Activated CD4-positive, alpha-beta T cell treated with anti-CD3 and anti-CD28 coated beads, Interleukin-2, amount 50 U/mL, for 16 hours (primary cell): Measurements from ENCODE around the gene EIF4G2.
A peak's percentile ranks its signal among the peaks of the same experiment; 100 is the strongest.

Experiments
- DNase-seq: peaks from one replicate; pipeline ENCODE4 v3.0.0-alpha.2; 2020

EIF4G2 gene

DNA sequence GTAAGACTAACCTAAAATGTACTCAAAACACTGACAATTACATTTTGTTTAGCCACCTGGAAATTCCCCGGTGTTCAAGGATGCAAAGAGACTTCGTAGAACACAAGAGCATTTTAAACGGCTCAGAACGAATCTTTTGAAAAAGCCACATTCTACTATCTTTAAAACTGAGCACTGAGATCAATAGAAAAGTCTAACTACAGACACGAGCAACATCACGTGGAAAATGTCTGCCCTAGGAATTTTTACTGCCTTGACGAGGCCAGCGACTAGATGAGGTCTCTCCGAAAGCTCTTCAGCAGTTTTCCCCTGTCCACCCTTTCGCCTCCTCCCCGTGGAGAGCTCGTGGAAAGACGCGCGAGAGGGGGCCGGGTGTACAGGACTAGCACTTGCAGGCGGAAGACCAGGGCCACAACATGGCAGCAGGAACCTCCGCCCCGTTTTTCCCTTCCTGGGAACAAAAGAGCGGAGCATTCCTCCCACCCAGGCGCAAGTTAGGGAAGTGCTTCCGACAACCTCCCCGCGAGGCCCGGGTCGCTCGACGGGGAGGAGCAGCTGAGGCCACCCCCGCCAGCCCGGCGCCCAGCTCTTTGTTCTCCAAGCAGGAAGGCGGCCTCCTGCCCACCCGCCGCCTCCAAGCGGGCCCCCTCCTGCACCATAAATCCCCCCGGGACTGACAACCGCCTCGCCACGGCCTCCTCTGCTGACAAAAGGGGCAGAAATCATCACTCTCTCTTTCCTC lies 1.1 kb downstream of the EIF4G2 start:
- DNase-seq = peak; percentile 55

DNA sequence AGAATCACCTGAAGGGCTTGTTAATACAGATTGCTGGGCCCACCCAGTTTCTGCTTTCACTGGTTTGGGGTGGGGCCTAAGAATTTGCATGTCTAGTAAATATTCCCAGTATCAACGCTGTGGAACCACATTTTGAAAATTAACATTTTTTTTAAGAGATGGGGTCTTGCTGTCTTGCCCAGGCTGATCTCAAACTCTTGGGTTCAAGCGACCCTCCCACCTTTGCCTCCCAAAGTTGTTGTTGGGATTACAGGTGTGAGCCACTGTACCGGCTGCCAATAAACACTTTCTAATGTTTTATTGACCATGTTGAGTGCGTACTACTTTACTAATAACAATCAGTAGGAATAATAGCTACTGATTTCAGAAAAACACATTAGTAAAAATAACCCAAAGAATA lies 2.5 kb downstream of the EIF4G2 start:
- no peak for DNase-seq

DNA sequence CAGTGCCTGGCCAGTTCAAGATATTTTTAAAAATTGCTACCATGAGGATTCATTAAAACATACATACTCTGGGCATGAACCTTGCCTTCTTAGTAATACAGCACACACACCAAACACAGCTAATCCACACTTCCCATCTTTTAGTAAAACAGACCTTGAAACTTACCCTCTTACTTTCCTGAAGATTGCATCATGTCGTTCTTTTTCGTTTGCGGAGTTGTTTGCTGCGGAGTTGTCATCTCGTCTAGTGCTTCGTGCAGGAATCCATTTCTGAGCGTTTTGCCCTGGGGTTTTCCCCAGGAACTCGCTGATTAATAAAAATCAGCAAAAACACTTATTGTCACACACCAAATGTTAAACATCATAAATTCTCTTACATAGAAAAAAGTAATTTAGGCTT lies 3.0 kb downstream of the EIF4G2 start:
- no peak for DNase-seq

DNA sequence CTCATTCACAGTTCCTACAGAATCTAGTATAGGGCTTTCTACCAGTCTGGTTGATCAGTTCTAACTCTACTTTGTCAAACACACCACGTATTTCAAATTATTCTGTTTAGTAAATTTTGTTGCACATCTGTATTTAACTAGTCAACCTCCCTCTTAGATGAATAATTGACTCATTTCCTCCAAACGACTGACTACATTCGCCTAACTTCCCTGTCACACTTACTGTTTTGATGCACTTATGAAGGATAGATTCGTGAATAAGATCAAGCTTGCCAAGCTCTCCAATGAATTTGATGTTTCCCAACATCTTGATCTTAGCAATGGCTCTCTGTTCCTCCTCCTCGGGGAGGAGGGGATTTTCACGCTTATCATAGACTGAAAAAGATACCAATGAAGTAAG lies 5.0 kb downstream of the EIF4G2 start:
- no peak for DNase-seq

DNA sequence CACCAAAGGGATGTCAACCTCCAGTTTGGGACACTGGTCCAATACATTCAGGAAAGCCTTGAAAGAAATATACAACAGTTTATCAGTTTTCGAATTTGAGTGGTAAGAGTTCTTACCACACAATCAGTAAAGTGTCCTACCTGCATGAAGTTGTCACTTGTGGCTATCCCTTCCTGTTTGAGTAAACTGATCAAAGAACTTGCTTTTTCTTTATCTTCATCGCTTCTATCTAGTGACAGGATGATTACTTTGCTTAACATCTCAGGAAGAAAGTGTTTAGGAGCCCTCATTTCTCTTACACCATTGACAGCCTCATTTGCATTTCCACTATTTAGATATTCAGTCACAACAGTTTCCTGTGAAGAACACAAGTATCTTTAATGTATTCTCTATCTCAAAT lies 8.4 kb downstream of the EIF4G2 start:
- DNase-seq = no peak

DNA sequence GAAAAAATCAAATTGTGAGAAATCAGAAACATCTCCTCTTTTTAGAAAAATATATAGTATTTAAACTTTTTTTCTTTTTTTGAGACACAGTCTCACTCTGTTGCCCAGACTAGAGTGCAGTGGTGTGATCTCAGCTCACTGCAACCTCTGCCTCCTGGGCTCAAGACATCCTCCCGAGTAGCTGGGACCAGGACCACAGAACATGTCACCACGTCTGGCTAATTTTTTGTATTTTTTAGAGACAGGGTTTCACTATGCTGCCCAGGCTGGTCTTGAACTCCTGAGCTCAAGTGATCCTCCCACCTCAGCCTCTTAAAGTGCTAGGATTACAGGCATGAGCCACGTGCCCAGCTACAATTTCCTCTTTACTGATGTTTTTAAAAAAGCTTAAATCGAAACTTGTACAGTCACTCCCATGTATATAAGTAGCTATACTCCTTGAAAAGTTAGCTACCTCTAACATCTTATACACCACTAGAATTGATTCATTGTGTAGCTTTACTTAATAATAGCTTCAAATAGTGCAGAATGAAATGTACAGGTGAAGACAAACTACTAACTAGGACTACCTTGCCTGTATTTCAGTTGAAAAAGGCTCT lies 10.3 kb downstream of the EIF4G2 start:
- no peak for DNase-seq

DNA sequence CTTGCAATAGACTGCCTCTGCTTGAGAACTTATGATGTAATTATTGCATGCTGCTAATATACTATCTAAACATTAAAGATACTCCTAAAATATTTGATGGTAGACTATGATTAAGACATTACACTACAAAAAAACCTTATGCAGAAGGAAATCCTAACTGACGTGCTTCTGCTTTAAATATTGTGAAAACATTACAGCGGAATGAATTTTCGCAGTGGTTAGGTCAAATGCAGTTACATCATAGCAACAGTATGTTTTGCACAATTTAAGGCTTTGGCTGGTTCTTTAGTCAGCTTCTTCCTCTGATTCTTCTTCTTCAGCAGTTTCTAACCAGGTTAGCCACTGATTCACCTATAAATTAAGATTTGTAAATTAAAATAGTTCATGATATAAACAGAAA lies 11.2 kb downstream of the EIF4G2 start:
- no peak for DNase-seq

DNA sequence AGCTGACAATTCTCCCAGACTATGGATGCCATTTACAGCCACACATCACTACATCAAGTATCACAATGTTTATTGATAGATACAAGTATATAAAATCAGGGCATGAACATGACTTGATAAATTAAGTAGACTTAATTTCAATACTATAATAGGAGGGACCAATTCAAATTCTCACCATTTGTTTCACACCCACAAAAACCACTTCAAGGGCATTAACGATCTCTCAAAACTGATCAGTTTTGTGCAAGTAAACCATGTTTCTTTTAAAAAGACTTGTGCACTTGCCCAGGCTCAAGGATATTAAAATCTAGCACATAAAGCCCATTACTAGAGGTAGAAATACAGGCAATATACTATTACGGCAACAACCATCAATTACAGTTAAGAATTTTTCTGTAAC lies 11.7 kb downstream of the EIF4G2 start:
- no peak for DNase-seq

DNA sequence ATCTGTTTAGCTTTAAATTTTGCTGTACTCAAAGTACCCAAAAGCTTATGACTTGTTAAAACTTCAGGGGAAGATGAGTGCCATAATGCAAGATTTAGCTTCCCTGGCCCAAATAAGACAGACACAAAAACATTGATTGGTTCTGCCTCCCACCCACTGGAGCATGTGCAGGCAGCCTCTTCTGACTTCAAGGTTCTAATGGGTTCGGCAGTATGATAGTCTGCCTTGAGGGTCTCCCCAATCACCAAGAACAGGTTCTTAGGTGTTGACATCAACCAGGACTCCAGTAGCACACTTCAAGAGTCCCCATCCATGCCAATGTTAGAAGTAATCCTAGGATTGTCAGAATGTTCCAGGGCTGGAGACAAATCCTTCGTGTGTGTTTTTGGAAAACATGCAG lies 12.5 kb downstream of the EIF4G2 start:
- DNase-seq = no peak

DNA sequence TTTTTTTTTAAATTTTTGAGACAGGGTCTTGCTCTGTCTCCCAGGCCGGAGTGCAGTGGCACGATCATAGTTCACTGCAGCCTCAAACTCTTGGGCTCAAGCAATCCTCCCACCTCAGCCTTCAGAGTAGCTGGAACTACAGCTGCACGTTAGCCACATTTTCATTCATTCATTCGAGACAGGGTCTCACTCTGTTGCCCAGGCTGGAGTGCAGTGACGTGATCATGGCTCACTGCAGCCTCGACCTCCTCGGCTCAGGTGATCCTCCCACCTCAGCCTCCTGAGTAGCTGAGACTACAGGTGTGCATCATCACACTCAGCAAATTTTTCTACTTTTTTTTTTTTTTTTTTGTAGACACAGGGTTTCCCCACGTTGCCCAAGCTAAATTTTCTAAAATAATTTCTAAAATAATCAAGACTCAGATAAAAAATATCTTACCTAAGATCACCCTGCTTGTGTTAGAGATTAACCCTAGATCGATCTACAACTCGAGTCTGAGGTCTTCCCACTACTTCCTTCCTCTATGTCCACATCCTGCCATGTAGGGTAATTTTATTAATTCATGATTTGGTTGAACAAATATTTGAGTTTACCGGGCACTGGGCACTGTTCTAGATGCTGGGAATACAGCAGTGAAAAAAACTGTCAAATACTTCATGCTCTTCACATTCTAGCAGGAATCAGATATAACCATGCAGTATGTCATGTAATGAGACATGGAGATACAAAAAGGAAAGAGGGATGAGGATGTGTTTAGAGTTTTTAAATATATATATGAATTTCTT lies 15.1 kb downstream of the EIF4G2 start:
- no peak for DNase-seq

DNA sequence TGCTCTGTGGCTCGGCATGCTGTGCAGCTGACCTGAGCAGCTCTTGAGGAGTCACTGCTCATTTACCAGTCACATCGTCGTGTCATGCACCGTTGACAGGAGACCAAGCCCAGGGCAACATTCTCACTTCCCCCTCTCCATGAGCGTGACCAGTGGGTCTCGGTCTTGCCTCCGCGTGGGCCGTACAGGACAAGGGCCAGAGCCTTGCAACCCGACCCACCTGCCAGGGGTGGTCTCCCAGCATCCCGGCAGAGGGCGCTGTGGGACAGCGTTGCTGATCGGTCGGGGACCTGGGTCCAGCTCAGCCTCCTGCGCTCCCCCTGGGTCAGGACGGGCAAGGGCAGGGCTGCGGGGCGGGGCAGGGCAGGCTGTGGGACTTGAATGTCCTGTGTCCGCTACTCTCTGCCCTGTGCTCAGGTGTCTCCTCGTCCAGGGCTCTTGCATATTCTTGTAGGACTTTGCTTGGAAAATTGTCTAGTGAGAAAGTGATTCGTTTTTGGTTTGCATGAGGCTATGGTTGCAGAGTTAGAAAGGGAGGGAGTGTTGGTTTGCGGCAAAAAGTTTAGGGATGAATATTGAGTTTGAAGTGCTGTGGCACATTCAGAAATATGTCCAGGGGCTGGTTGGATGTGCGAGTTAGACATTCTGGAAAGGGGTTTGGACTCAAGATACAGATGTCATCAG lies 16.2 kb downstream of the EIF4G2 start:
- DNase-seq = peak; percentile 86

DNA sequence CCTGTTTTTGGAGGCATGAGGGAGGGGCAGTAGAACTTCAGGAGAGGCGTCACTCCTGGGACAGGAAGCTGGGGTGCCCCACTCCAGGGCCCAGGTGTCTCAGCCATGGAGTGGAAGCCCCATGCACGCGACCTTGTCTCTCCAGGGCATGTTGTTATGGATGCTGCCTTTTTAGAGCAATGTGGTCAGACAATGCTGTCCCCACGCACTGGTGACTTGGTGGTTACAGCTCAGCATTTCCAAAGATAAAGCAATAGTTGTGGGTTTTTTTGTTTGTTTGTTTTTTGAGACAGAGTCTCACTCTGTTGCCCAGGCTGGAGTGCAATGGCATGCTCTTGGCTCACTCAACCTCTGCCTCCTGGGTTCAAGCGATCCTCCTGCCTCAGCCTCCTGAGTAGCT lies 22.3 kb downstream of the EIF4G2 start:
- DNase-seq = no peak

DNA sequence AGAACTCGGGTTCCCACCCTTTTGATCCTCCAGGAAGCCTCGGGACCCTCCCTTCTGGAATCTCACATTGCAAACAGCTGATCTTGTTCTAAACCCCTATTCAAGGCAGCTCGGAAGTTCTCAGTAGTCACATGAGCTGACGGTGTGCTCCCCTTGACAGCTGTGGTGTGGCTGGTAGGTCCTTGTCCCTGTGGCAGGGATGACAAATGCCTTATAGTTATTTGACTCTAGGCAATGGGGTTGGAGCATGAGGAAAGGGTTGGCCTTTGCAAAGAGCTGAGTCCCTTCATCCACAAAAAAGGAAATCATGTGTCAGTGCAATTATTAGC lies 23.6 kb downstream of the EIF4G2 start:
- no peak for DNase-seq

DNA sequence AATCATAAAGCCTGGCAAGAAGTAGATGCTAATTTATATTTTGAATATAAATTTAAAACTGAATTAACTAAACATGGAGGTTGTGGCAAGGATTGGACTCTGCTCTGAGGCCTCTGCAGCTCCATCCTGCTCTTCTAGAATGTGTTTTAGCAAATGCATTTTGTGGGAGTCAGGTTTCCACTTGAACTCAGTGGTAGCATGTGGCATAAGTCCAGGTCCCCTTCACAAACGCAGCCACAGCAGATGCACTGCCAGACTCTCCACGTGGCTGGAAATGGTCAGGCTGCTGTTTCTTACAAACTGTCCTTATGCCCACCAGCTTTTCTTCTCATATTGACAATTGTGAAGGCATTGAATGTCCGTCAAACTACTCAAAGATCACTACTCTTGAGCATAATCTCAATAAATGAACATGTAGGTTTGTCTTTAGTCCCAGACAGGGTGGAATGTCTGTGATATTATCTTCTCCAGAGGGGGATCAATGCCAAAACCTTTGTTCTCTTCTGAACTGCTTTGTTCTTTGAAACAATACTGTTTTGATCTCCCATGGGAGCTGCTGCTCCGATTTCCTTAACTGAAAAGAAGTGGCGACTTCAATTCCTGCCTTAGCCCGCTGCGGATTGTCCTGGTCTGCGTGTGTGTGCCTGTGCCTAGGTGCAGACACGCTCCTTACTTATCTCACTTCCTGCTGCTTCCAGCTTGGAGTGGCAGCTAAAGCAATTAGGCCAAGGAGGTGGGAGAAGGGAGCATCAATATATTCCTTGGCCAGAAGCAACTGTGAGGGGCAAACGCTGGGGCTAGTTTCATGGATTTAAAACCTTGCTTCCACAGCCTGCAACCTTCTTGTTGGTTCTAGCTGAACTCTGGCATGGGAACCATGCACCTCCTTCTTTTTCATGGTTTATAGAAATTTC lies 24.2 kb downstream of the EIF4G2 start:
- DNase-seq = no peak

DNA sequence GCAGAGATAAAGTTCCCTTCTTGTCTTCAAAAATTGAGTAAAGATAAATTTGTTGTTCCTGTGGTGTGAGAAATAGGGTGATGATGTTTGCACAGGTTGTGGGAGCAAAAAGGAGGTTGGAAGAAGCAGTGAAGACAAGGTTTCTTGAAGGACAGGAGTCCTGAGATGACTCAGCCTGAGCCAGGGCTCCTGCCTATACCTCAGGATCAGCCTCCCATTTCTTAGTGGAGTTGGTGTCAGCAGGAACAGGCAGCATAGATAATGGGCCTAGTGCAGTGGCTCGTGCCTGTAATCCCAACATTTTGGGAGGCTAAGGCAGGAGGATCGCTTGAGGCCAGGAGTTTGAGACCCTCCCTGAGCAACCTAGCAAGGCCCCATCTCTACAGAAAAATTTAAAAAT lies 28.7 kb downstream of the EIF4G2 start:
- no peak for DNase-seq

DNA sequence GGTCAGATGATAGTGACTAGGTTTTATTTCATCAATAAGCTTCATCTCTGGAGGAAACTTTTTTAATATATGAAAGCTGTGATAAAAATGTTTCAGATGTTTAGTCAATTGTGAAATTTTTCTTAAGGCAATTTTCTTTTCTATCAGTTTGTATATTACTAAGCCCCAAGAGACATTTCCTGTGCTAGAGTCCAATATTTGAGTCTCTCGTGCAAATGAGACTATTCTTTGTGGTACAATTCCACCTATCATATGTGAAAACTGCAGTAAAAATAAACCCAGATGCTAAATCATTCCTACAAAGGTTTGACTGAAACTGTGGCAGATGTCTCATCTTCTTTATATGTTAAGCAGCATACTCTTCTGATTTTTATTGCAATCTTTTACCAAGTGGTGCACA lies 29.6 kb downstream of the EIF4G2 start:
- peak; percentile 30 for DNase-seq

DNA sequence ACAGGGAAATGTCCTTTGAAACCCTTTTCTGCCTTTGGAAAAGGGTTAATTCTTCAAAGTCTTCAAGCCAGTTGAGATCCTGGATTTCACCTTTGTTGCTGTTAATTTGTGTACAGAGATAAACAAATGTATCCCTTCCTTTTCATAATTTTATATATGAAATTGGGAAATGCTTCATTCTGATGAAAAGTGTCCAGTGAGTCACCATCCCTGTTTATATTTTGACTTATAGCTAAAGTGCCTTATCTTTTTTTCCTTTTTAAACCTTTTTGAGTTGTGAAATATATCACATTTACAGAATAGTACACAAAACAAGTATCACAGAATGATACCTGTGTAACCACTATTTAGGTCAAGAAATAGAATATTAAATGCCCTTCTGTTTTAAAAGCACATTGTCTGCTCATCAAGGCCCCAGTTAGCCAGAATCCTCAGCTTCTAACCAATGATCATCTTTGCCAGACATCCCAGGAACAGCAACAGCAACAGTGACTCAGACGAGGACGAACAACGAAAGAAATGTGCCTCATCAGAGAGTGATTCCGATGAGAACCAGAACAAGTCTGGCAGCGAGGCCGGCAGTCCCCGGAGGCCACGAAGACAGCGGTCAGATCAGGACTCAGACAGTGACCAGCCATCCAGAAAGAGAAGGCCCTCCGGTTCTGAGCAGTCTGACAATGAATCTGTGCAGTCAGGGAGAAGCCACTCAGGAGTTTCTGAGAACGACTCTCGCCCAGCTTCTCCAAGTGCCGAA lies 30.3 kb downstream of the EIF4G2 start:
- no peak for DNase-seq

DNA sequence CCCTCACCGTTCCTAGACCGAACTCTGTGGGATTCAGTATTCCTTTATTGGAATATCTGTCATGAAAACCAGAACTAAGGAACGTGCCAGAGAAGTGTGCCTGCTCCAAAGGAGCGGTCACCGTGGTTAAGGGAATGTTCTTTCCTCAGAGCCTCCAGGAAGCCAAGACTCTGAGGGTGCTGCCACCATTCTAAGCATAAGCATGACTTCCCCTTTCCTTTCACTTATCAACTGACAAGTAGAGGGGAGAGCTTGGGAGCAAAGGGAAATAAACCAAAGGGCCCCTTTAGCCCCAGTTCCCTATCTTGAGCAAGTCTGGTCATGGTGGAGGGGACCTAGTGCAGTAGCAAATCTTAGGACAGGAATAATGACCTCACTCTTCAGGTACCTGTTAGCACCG lies 30.9 kb downstream of the EIF4G2 start:
- no peak for DNase-seq

DNA sequence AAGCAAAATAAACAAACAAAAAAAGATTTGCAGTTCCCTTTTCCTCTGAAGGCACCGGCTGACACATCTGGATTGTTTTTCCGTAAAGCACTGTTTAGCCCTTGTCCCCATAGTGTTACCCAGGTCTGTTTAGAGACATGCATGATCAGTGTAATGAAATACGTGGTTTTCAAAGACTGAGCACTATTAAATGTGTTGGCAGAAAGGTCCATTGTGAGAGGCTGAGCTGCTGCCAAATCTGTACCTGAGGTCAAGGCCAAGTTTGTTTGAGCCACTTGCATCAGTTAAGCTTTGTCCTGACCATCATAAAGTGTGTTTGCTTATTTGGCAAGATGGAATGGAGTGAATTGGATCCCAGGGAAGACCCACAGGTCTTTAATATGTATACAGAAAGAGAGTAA lies 31.3 kb downstream of the EIF4G2 start:
- no peak for DNase-seq

DNA sequence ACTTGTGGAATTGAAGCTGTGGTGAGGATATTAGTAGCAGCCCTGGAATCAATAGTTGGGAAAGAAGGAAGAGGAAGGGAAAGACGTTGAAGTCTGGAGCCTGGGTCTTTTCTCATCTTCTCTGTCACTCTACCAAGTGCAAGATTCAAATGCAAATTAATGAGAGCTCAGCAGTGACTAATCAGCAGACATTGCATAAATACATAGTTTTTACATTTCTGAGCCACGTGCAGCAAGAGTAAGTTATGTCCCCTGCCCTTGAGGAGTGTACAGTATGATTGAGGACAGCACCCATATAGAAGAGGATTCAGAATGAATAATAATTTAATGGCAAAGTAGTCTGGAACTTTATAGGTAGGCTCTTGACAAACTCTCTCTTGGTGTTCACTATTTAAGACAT lies 33.9 kb downstream of the EIF4G2 start:
- DNase-seq = no peak

DNA sequence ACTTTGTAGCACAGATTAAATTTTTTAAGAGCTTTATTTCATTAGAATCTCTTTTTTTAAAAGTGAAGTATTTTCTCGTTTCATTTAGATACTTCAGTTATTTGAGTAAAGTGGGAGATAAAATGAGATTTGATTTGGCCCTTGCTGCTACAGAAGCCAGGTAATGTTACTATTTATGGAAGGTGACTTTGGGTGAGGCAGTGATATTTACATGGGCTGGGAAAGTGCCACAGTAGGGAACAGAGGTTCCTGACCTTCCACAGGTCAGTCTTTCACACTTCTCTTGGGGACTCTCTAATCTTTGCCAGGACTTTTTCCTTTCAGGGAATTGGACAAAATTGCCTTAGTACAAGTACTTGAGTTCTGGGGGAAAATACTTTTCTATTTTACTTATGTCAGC lies 37.3 kb downstream of the EIF4G2 start:
- DNase-seq = no peak
